Stimulated activated CD4-positive, alpha-beta T cell treated with anti-CD3 and anti-CD28 coated beads, Interleukin-4, amount 100 ng/mL, for 48 hours (primary cell): ENCODE results near the gene ITPK1.

Experiments
- DNase-seq, 2 donors: peaks; one replicate each; pipeline ENCODE4 v3.0.0-alpha.2; 2020; ENCODE audit warnings: low read depth in 2 of 2

The ITPK1 gene

GRCh38 chr14:92952481-92953298 lies 163.0 kb downstream of the ITPK1 start:
- no peak for DNase-seq

DNA sequence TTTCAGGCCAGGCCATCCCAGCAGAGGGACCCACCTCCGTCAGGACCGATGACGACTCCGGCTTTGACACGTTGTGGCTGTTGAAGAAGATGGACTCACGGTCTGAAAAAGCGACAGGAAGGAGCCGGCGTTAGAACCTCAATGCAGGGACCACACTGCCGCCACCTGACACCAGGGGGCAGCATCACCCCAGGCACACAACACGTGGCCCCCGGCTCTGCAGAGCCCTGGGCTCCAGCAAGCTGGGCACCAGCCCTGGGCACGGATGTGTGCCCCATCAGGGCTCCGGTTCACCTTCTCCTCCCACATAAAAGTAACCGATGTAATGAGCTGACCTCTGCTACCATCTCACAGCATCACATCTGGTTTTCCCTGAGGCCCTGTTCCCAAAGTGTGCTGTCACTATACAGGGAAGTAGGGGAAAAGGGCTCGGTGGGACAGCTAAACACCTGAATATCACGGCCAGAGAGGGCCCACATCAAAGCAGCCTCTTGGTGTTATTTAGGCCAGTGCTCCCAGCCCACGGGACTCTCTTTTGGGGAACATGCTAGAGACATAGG lies 163.7 kb downstream of the ITPK1 start:
- peak; percentile 76 to 87 for DNase-seq

DNA sequence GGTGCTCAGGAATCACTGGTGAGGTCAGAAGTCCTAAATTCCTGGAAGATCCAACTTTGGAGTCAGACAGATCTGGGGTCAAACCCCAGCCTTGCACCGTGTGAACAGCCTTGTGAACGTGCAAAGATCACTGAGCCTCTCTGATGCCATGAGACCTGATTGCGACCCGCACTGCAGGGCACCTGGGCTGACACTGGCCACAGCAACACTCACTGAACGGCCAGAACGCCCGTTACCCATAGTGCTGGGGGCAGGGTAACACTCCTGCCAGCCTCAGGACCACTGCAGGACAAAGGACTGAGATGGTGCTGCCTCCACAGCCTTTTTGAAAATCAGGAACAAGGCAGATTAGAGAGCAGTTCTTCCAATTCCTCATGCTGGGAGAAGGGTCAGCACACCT lies 164.5 kb downstream of the ITPK1 start:
- DNase-seq, result no peak

DNA sequence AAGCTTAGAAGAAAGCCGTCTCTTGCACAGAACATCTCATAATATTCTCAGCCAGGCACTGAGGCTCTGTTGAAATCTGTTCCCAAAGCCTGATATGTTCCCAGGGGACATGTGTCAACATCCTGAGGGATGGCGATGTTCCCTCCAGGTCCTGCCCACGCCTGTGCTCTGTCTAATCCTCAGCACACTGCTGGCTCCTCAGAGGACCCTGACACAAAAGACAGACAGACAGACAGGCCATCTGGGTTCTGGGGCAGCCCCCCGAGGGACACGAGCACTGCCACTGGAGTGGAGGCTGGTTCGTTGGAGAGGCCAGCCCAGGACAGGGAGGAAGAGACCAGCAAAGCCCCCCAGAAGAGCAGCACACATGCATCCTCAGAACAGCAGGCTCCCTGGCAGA lies 165.0 kb downstream of the ITPK1 start:
- no peak for DNase-seq

DNA sequence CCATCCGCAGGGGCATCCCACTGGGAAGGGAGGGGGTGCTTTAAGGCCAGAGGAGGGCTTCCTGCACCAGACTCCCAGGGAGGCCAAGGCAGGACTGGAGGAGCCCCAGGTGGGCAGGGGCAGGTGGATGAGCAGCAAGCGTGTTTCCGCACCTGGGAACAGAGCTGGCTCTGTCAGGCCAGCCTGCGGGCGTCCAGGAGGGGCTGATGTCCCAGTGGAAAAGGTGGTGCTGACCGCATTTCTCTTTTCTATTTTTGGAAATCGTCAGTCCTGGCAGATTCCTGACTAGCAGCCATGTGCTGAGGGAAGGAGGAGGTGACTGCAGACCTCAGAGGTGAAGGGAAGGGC lies 165.6 kb downstream of the ITPK1 start:
- DNase-seq, result no peak

GRCh38 chr14:92949496-92950192 lies 166.1 kb downstream of the ITPK1 start:
- DNase-seq, result no peak

GRCh38 chr14:92948647-92949046 lies 167.1 kb downstream of the ITPK1 start:
- no peak for DNase-seq

- no peak for DNase-seq
These were observed 168.7 kb downstream of the ITPK1 start for GRCh38 chr14:92946847-92947545.

- DNase-seq, result no peak
These were observed 169.5 kb downstream of the ITPK1 start for GRCh38 chr14:92945959-92946846.

DNA sequence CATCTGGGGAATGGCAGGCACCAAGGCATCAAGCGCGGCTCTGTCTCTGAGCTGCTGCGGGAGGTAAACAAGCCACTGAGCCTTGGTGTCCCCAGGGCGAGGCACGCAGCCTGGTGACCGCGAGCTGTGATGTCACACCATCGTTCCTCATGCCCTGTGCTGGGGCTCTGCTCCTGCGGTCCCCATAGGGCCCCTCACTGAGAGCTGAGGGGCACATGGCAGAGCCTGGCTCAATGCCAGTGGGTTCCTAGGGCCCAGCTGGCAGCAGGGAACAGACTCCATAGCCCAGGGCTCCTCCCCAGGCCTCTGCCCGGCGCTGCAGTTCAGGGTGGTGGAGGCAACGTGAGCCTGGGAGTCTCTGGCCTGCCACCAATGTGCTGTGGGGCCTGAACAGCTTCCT lies 170.2 kb downstream of the ITPK1 start:
- no peak for DNase-seq

DNA sequence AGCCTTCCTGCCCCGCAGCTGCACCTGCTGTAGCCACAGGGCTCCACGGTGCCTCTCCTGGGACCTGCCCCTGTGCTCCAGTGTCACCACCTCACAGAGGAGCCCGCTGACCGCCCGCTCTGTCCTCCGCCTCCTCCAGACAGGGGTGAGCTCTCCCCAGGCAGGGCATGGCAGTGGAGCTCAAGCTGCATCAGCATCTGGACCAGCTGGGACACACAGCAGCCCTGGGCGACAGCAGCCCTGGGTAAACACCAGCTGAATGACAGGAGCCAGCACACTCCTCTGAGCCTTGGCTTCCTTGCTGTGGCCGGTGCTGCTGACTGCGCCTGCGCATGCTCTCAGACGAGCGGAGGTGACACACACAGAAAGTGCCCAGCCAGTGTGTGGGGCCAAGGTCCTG lies 170.7 kb downstream of the ITPK1 start:
- no peak for DNase-seq

- no peak for DNase-seq
These were observed 171.7 kb downstream of the ITPK1 start for GRCh38 chr14:92943855-92944570.

- DNase-seq, result no peak
These were observed 172.6 kb downstream of the ITPK1 start for GRCh38 chr14:92942976-92943710.

DNA sequence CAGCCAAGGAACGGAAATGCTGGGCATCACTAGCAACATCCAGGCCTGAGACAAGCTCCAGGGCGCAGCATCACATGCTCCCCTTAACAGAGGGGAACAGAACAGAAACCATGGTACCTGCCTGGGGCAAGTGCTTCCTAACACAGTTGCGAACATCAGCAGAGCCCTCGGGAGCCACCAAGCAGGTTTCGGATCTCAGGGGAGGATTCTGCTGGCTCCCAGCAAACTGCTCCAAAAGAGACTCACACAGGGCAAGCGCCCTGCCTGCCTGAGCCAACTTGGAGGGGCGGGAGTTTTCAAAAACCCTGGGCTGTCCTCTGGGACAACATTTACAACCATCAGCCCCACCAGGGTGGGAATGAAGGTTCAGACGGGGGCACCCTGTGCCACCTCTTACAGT lies 173.1 kb downstream of the ITPK1 start:
- no peak for DNase-seq

GRCh38 chr14:92942136-92942535 lies 173.6 kb downstream of the ITPK1 start:
- no peak for DNase-seq

- no peak for DNase-seq
These were observed 174.2 kb downstream of the ITPK1 start for GRCh38 chr14:92941531-92941930.

GRCh38 chr14:92940543-92940942 lies 175.2 kb downstream of the ITPK1 start:
- DNase-seq, result no peak

GRCh38 chr14:92939699-92940098 lies 176.0 kb downstream of the ITPK1 start:
- DNase-seq, result no peak

DNA sequence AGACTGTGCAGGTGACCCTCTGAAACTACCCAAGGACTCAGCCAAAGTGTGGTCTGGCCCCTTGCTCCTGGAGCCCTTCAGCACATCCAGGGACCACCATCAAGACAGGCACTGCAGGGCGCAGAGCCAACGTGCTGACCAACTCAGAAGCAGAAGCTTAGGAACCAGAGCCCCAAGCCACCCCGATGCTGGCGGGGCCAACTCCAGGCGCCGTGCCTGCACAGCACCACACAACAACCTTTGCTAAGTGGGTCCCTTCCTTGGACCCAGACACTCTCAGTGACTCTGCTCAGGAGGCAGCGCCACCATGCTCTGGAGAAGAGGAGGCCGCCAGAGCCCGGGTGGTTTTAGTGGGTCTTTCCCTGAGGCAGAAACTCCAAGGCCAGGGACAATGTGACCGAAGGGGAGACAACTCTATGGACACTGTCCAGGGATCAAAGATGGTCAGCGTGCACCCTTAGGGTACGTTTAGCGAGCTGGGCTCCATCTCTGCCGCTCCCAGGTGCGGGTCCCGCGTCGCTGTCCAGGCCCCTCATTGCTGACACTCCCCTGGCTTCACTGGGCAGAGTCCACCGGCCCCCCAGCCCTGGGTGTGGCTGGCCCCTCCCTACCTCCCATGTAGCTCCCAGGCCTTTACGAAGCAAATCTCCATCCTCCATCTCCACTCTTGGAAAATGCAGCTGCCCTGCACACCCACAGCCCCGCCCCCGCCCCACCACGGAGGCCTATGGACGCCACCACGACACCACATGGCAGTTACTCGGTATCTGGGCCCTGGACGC lies 176.6 kb downstream of the ITPK1 start:
- no peak for DNase-seq
